Measurements from ENCODE around the gene SERPINA3.
"Not testable (repeated sequence)": the region's sequence is repeated elsewhere in the genome, so short reads cannot be mapped to it uniquely, and the experiment has no call there.

Gene SERPINA3

GRCh38 chr14:94586635-94587034 is 25.6 kb upstream of the SERPINA3 start:
- DNase-seq = no peak

- DNase-seq = no peak
Observed at GRCh38 chr14:94588311-94588710, 23.9 kb upstream of the SERPINA3 start.

GRCh38 chr14:94591073-94591472 is 21.1 kb upstream of the SERPINA3 start:
- no peak for DNase-seq

GRCh38 chr14:94591871-94592270 is 20.3 kb upstream of the SERPINA3 start:
- DNase-seq = no peak

GRCh38 chr14:94592457-94592856 is 19.7 kb upstream of the SERPINA3 start:
- no peak for DNase-seq

- no peak for DNase-seq
Observed at GRCh38 chr14:94593376-94593748, 18.8 kb upstream of the SERPINA3 start.

GRCh38 chr14:94593749-94594431 is 18.3 kb upstream of the SERPINA3 start:
- DNase-seq = no peak

- no peak for DNase-seq
Observed at GRCh38 chr14:94594441-94594840, 17.8 kb upstream of the SERPINA3 start.

GRCh38 chr14:94595912-94596311 is 16.3 kb upstream of the SERPINA3 start:
- no peak for DNase-seq

GRCh38 chr14:94596361-94596760 is 15.8 kb upstream of the SERPINA3 start:
- DNase-seq = no peak

GRCh38 chr14:94597788-94598187 is 14.4 kb upstream of the SERPINA3 start:
- no peak for DNase-seq

- DNase-seq = no peak
Observed at GRCh38 chr14:94598506-94598815, 13.7 kb upstream of the SERPINA3 start.

GRCh38 chr14:94598816-94599655 is 13.2 kb upstream of the SERPINA3 start:
- DNase-seq = no peak

- DNase-seq = no peak
Observed at GRCh38 chr14:94599656-94600004, 12.6 kb upstream of the SERPINA3 start.

GRCh38 chr14:94600148-94600545 is 12.0 kb upstream of the SERPINA3 start:
- DNase-seq = no peak

GRCh38 chr14:94601884-94602391 is 10.3 kb upstream of the SERPINA3 start:
- no peak for DNase-seq

- no peak for DNase-seq
Observed at GRCh38 chr14:94602722-94603121, 9.5 kb upstream of the SERPINA3 start.

- DNase-seq = no peak
Observed at GRCh38 chr14:94605361-94605760, 6.8 kb upstream of the SERPINA3 start.

- DNase-seq = not testable (repeated sequence)
Observed at GRCh38 chr14:94608966-94609365, 3.2 kb upstream of the SERPINA3 start.

- DNase-seq = no peak
Observed at GRCh38 chr14:94611179-94611578, 1.0 kb upstream of the SERPINA3 start.

GRCh38 chr14:94612580-94613554 is 676 bp downstream of the SERPINA3 start:
- DNase-seq = no peak

GRCh38 chr14:94613720-94614644 is 1.8 kb downstream of the SERPINA3 start:
- DNase-seq = no peak
